GM19035 (cell line): ENCODE results near the gene OTULINL.

Experiments used
- ATAC-seq: cut with Tn5 transposase; IDR thresholded peaks from one replicate; pipeline ENCODE4 v1.9.1; 2021; ENCODE audit not compliant: unreplicated experiment

Gene OTULINL

DNA sequence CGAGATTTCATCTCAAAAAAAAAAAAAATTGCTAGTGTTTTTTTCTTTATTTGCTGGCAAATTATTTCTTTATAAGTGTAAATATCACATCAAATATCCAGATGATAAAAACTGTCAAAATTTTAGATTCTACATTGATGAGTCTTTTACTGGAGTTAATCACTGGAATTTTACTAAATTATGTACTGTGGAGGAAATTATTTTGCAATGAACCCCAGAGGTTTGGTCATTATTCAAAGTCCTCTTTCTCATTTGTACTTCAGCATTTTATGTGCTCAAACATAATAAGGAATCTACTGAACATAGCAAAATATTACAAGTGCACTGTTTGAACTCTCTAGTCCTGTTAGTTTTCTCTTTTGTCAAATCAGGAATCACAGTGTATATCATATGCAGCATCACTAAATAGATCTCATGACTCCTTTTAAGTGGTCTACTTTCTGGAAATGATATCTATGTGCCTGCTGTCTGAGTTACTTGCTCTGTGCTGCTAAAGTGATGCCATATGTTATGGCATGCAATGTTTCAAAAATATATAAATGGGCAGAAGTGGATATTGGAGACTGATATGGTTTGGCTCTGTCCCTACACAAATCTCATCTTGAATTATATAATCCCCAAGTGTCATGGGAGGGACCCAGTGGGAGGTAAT is 18.0 kb downstream of the OTULINL start:
- no peak for ATAC-seq

DNA sequence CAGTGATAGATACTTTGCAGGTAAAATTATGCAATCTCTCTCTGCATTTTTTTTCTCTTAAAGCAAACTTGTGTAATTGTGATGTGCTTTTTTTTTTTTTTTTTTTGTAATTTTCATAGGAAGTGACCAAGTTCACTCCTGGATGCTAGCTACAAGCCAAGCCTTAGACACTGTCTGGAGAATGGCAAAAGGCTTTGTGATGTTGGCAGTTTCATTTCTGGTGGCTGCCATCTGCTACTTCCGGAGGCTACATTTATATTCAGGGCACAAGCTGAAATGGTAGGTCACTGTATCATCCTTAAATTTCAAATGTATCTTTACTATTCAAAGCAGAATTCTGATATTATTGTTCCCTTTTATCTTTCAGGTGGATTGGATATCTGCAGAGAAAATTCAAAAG is 19.3 kb downstream of the OTULINL start:
- ATAC-seq: no peak

DNA sequence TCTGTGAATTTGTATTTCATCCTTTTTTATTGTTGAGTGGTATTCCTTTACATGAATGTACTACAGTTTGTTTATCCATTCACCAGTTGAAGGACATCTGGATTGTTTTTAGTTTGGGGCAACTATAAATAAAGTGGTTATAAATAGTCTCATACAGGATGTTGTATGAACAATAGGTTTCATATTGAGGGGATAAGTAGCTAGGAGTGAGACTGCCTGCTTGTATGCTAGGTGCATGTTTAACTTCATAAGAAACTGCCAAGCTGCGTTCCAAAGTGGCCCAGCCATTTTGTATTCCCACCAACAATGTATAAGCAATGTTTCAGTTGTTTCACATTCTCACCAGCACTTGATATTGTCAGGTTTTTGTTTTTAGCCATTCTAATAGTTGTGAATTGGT is 21.5 kb downstream of the OTULINL start:
- ATAC-seq: no peak

DNA sequence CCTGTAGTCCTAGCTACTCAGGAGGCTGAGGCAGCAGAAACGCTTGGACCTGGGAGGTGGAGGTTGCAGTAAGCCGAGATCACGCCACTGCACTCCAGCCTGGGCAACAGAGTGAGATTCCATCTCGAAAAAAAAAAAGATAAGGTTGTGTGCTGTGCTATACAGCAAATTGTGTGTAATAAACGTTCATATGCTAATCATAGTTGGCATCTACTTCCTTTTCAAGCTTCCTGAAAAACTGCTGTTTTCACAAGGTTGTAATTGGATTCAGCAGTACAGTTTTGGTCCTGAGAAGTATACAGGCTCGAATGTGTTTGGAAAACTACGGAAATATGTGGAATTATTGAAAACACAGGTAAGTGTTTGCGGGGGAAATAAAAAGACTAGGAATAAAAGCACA is 25.5 kb downstream of the OTULINL start:
- ATAC-seq: no peak

DNA sequence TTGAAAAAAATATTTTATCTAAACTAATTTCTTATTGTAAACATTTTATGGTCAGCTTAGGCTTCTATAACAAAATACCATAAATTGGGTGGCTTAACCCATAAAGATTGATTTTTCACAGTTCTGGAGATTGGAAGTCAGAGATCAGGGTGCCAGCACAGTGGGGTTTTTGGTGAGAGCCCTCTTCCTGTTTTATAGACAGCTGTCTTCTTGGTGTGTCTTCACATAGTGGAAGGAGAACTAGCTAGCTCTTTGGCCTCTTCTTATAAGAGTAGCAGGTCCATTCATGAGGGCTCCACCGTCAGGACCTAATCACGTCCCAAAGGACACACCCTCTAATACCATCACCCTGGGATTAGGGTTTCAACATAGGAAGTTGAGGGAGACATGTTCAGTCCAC is 26.6 kb downstream of the OTULINL start:
- no peak for ATAC-seq

DNA sequence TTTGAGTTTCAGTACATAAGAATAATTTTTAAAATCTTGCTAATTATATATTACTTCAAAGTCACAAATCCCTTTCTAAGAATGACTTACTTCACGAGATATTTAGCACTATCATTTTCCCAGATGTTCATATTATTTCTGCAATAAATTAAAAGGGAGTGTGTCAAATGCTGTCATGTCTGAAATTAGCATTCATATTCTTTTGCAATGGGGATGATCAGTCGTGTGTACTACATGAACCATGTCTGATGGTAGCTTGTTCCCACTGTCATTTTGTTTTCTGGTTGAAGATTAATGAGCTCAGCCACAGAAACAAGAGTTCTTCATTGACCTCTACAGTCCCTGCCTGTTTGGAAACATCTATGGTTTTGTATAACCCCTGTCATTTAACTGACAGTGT is 30.1 kb downstream of the OTULINL start:
- ATAC-seq: no peak

DNA sequence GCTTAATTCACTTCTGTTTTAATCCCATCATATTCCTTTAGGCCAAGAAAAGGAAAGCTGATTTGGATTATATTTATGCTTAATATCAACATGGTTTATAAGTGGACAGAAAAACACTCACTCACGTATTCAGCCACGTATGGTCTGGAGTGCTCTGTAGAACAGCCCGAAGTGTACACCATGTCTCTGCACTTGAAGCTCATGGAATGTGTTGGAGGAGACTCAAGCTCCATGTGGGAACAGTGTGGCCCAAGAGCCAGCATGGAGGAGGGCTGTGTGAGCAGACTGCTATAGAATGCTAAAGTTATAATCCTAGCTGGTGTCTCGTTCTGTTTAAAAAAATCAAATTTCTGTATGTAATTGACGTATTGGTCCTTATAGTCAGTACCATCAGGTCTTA is 32.9 kb downstream of the OTULINL start:
- ATAC-seq: no peak

DNA sequence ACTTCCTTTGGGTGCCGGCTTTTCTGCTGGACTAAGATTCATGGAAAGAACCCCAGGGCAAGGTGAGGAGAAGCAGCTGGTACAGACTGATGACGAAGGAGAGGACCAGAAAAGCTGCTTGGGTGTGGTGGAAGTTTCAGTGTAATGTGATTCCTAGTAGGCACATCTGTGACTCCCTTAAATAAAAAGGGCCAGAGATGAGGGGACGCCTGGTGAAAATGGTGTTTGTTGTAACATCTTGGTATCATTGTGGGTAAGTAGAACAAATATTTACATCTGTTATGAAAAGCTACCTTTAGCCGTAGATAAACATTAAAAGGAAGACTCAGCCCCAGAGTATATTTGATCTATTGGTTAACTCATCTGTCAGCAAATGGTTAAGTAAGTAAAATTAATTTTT is 33.8 kb downstream of the OTULINL start:
- no peak for ATAC-seq

DNA sequence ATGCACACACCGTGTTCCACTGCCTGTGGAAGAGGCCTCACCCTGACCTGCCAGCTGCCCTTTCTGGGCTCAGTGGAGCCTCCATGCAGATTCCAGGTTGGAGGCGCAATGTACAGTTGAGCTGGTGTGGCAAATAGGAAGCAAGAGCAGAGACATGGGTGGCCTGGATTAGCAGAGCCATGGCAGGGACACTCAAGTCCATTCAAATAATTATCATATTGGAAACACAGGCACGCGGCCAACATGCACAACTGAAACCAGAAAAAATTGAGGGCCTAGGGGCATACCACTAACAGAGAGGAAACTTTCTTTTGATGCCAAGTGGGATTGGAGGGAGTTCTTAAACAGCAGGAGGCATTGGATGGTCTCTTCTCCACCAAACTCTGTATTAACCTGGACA is 35.8 kb downstream of the OTULINL start:
- ATAC-seq: no peak

DNA sequence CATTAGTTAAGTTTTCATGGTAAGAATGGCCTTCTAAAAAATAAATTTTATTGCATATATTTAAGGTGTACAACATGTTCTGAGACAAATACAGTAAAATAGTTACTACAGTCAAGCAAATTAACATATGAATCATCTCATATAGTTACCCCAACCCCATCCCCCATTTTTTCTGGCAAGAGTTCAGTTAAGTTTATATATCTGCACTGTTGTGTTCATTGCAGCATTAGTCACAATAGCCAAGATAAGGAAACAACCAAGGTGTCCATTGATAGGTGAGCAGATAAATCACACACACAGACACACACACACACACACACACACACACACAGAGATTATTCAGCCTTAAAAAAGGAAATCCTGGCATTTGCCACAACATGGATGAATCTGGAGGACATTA is 45.7 kb downstream of the OTULINL start:
- no peak for ATAC-seq

DNA sequence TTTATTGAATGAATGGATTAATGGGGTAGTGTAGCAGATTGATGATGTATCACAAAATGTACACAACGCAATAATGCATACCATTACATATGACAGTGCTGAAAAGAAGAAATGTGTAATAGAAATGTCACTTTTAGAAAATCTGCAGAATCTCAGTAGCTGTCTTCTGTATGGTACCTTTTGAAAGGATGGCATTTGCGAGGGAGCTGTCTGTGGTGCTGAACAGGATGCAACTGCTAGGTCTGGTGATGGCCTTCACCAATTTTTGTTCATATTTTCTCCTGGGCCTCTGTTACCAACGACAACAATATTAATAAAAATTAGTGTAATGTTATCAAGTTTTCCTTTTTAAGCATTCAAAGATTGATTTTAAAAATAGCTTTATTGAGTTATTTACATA is 46.8 kb downstream of the OTULINL start:
- no peak for ATAC-seq

DNA sequence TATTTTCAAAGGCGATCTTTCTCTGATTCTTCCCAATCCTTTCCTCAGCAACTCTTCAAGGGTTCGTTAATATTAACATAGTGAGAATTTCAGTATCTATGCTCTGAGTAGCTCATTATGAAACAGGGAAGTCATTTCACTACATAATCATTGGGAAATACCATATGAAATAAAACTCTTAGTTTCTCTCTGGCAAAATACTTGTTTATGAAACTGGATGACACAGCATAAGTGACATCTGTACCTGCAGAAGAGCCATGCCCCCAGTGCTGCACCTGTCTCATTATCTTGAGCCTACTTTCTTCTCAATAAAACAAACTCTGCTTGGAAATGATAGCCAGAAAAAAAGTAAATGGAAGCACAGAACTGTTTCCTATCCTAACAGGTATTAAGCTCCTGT is 49.1 kb downstream of the OTULINL start:
- ATAC-seq: no peak

DNA sequence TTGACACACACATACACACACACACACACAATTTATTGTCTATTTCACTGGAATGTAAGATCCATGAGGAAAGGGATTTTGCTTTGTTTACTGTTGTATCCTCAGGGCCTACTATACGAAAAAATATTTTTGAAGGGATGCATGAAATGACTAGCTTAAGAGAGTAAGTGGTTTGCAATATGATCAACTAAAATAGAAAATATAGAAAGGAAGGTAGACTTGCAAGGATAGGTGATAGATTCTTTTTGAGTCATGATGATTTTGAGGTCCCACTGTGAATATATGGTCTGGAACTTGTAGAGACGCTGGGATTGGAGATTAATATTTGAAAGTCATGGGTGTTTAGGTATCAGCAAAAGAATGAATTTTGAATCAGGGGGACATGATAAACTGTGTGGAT is 54.1 kb downstream of the OTULINL start:
- no peak for ATAC-seq

DNA sequence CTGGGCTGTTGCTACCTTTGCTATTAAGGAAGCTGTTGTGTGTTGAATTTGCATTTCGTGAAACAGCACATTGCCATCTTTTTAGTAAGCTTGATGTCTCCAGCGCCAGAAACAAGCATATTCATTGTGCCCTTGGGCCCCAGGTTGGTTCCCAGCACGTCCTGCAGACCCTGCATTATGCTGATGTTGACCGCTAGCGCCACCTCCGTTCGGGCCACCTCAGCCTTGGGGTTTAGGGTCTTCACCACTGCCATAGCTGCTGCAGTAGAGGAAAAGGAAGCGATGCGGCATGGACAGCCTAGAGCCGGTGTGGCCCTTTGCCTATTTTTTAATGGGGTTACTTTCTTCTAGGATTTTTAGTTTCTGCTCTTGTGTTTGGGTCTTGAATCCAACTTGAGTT is 59.2 kb downstream of the OTULINL start:
- no peak for ATAC-seq

DNA sequence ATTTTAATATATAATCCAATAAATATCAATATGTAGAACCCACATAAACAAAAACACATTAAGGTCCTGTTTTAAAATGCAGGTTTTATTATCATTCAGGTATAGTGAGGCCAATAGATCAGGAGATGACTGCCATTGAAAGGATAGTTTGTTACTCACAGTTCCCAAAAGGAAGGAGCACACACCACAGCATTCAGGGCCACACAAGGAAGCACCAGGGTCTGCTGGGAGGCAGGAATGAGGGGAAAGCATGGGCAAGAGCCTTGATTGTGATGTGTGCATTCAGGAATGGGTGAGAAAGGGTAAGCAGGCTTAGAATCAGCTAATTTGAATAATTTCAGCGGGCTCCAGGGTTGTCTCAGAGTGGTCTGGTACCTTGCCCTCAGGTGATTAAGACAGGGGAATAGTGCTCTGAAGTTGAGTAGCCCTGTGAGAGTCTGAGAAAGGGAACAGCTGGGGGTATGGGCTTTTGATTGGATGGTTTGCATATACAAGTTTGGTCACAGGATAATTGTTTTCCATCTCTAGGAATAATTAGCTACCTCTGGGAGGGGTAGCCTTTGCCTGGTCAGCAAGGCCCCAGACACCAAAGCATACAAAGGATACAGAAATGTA is 63.1 kb downstream of the OTULINL start:
- no peak for ATAC-seq

DNA sequence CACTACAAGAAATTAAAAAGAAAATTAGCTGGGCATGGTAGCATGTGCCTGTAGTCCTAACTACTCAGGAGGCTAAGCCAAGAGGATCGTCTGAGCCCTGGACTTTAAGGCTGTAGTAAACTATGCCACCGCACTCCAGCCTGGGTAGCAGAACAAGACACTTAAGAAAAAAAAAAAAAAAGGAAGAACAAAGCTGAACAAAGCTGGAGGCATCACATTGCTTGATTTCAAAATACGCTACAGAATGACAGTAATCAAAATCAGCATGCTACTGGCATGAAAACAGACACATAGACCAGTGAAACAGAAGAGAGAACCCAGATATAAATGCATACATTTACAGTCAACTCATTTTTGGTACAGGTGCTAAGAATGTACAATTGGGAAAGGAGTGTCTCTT is 68.5 kb downstream of the OTULINL start:
- no peak for ATAC-seq

DNA sequence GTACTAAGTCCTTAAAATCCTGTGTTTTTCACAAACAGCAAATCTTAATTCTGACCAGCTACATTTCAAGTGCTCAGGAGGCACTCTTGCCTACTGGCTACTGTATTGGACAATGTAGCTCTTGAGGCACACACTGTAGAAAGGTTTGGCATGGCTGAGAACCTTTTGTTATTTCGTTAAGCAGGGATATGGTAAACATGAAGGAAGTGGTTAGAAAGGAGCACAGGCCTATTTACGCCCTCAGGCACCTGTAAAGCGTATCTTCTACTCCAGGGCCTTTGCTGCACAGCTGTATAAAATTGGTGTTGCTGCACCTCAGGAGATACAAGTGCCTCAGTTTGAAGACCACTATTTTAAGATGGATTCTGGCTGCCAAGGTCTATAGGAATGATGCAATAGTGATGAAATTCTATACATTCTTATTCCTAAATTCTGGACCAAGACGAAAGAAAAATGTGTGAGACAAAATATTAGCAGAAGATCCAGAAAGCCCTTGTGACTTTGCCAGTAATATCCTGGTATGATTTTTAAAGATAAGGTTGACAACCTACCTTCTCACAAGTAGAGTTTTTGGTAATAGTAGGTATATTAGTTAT is 73.7 kb downstream of the OTULINL start:
- no peak for ATAC-seq

DNA sequence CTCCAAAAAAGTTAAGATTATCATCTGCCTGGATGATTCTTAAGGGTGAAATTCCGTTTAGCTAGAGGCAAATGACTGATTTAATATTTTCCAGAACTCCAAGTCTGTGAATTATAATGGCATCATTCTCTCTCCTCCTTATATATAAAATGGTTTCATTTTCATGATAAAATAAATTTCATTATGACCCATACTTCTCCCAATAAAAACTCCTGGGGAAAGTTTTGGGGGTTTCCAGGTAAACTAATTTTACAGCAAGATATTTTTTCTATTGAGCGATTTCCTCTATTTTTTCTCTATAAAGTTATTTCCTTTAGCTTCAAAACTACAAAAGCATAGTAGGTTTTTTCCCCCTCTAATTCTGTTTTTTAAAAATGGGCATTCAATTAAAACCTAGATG is 75.3 kb downstream of the OTULINL start:
- no peak for ATAC-seq

DNA sequence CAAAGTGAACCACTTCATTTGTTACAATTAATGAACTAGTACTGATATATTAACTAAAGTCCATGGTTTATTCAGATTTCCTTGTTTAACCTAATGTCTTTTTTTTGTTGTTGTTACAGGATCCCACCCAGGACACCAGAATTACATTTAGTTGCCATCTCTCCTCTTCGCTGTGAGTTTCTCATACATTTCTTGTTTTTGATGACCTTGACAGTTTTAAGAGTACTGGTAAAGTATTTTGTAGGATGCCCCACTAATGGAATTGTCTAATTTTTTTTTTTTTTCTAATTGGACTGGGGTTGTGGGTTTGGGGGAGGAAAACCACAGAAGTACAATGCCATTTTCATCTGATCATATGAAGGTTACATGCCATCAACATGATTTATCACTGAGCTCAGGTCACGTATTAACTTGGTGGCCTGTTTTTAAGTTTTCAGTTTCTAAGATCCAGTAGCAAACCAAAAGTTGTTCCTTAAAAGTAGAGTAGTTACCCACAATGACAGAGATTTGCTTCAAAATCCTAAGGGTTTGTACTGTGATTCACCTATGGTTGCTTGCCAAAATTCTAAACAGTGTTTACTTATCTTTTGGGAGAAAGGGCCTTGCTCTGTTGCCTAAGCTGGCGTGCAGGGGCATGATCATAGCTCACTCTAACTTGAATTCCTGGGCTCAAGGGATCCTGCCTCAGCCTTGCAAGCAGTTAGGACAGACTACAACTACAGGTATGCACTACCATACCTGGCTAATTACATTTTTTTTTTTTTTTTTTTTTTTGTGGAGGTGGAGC is 78.4 kb downstream of the OTULINL start:
- ATAC-seq: no peak

DNA sequence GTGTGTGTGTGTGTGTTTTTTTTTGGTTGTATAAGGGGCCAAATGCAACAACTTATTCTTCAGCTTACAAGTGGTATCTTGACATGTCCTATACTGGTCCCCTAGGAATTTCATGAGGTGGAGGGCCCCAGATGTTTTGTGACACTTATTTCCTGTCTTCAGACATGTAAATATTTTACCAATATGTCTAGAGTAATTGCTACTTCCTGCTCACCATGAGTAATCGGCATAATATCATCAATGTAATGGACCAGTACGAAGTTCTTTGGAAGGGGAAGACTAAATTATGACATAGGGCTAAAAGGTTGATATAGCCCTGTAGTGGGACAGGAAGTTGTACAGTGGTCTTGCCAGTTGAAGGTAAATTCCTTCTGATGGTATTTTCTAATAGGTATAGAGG is 79.2 kb downstream of the OTULINL start:
- ATAC-seq: no peak
